ENCODE data around the gene FRMD5.

The FRMD5 gene

DNA sequence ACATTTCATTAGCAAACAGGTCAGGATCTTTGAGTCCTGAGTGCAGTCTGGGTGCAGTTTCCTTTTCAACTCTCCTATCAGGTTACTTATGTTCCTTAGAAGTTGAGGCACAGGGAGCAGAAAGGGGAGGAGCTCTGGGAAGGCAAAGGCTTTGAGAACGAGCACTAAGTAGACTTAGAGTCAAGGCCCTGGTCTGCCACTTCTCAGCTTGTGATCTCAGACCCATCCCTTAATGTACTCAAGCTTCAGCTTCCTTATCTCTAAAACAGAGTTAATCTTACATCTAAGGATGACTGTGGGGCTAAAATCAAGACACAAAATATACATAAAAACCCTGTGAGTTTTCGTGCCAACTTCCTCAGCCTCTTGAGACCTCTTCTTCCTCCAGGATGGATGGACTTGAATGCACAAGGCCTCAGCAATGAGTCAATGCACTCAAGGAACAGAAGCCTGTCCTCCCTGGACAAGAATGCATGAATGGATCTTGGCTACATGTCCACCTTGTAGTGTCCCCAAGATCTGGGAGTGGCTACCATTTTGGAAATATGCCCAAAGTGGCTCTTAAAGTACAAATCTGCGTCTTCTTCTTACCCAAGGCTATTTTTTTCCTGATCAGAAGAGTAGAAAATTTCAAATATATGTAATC is 263.2 kb downstream of the FRMD5 start:
- 83 to 100% methylated on average over 1 to 2 of the region's 3 CpGs for WGBS, 2 experiments (ENCODE audit: insufficient coverage in 2 of 2)
- no peaks in the 10 kb centered on the region for H3K9me3 ChIP-seq (ENCODE audit: control insufficient read depth, low read length)
- no peak overlapping the region for H3K27ac ChIP-seq (ENCODE audit: low read depth, low read length, severe bottlenecking)
- H3K36me3 ChIP-seq (ENCODE audit: control insufficient read depth, insufficient read depth, low read length) = no peaks in the 10 kb centered on the region
- H3K4me1 ChIP-seq (ENCODE audit: control insufficient read depth, insufficient read depth, low read length, poor library complexity, severe bottlenecking) = peaks cover 13% of the 10 kb centered on the region
- H3K4me3 ChIP-seq (ENCODE audit: extremely low read depth, insufficient read depth, low read length, poor library complexity, severe bottlenecking) = no peak overlapping the region

DNA sequence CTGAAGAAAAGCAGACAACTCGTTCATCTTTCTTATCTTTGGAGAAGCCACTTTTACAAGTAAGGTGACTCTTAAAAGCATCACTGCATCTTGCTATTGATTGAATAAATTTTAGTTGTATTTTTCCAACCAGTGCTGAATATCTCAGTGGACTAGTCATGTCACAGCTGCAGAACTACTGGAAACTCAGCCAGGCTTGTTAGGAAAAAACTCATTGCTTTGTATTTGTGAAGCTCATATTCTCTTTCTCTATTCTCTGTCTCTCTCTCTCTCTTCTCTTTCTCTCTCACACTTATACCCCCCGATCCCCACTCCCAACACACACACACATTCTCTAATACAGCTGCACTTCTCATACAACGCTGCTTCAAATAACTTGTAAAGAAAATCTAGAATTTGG is 264.0 kb downstream of the FRMD5 start:
- Histone ChIP-seq H3K9me3 (ENCODE audit: control insufficient read depth, low read length) (no peaks in the 10 kb centered on the region), H3K4me1 (ENCODE audit: control insufficient read depth, insufficient read depth, low read length, poor library complexity, severe bottlenecking) (peaks cover 17% of the 10 kb centered on the region), H3K36me3 (ENCODE audit: control insufficient read depth, insufficient read depth, low read length) (no peaks in the 10 kb centered on the region), H3K27ac (ENCODE audit: low read depth, low read length, severe bottlenecking) (no peak overlapping the region), H3K4me3 (ENCODE audit: extremely low read depth, insufficient read depth, low read length, poor library complexity, severe bottlenecking) (no peak overlapping the region)
- 89 to 100% methylated on average over 2 of the region's 3 CpGs for WGBS, 2 experiments (ENCODE audit: insufficient coverage in 2 of 2)

DNA sequence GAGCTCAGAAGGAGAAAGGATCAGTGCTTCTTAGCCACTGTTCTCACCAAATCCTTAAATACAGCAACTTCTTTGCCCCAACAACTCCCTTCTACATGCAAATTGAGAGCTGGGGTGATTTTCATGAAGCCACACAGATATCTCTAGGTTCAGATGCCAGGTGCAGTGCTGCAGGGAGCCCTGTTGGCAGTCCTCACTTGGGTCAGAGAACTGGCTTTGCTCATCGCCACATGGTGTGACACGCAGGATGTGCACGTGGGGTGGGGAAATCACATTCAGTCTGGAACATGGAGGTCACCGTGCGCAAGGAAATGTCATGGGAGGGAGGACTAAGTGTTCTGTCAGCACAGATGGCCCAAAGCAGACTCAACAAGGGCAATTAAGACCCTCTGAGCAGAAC is 264.5 kb downstream of the FRMD5 start:
- Histone ChIP-seq H3K9me3 (ENCODE audit: control insufficient read depth, low read length) (no peaks in the 10 kb centered on the region), H3K4me1 (ENCODE audit: control insufficient read depth, insufficient read depth, low read length, poor library complexity, severe bottlenecking) (peaks cover 20% of the 10 kb centered on the region), H3K4me3 (ENCODE audit: extremely low read depth, insufficient read depth, low read length, poor library complexity, severe bottlenecking) (no peak overlapping the region), H3K27ac (ENCODE audit: low read depth, low read length, severe bottlenecking) (no peak overlapping the region), H3K36me3 (ENCODE audit: control insufficient read depth, insufficient read depth, low read length) (no peaks in the 10 kb centered on the region)
- WGBS, 2 experiments (ENCODE audit: insufficient coverage in 2 of 2) = 89 to 100% methylated on average over 5 of the region's 5 CpGs

DNA sequence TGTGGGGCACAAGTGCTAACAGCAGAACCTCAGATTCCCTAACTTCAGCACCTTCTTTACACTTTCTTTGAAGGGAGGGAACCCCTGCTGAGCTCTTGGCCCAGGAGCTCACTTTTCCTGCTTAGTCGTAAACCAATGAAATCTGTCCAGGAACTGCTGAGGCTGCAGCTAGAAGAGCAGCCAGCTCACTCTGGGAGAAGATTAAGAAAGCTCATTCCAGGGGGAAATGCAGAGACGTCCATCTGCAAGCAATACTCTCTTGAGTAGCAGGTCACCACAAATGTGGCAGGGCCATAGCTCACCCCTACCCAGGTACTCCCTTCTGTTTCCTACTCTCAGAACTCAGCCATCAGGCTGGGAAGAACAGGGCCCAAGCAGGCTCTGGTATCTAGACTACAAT is 265.0 kb downstream of the FRMD5 start:
- Histone ChIP-seq H3K27ac (ENCODE audit: low read depth, low read length, severe bottlenecking) (no peak overlapping the region), H3K4me3 (ENCODE audit: extremely low read depth, insufficient read depth, low read length, poor library complexity, severe bottlenecking) (no peak overlapping the region), H3K36me3 (ENCODE audit: control insufficient read depth, insufficient read depth, low read length) (no peaks in the 10 kb centered on the region), H3K4me1 (ENCODE audit: control insufficient read depth, insufficient read depth, low read length, poor library complexity, severe bottlenecking) (peaks cover 20% of the 10 kb centered on the region), H3K9me3 (ENCODE audit: control insufficient read depth, low read length) (no peaks in the 10 kb centered on the region)
- 43 to 53% methylated on average over 1 to 2 of the region's 2 CpGs for WGBS, 2 experiments (ENCODE audit: insufficient coverage in 2 of 2)

DNA sequence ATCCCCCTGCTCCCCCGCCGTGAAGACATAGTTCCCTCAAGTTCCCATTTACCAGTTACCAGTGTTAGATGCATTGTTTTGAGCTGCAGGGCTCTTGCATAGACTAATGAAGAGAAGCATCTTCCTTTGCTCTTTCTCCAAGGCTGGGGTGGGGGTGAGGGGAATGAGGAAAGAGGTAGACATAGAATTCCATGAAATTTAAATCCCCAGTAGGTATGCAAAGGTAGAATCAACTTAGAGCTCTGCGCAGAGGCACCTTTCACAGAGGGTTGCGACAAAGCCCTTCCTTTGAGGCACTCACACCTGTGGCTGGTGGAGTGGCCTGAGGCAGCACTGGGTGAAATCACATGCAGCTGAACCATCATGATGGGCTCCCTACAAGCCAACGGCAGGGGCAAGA is 266.9 kb downstream of the FRMD5 start:
- Histone ChIP-seq H3K4me1 (ENCODE audit: control insufficient read depth, insufficient read depth, low read length, poor library complexity, severe bottlenecking) (peaks cover 20% of the 10 kb centered on the region), H3K36me3 (ENCODE audit: control insufficient read depth, insufficient read depth, low read length) (no peaks in the 10 kb centered on the region), H3K27ac (ENCODE audit: low read depth, low read length, severe bottlenecking) (no peak overlapping the region), H3K9me3 (ENCODE audit: control insufficient read depth, low read length) (no peaks in the 10 kb centered on the region), H3K4me3 (ENCODE audit: extremely low read depth, insufficient read depth, low read length, poor library complexity, severe bottlenecking) (no peak overlapping the region)
- WGBS, 2 experiments (ENCODE audit: insufficient coverage in 2 of 2) = 32 to 52% methylated on average over 3 to 5 of the region's 5 CpGs

DNA sequence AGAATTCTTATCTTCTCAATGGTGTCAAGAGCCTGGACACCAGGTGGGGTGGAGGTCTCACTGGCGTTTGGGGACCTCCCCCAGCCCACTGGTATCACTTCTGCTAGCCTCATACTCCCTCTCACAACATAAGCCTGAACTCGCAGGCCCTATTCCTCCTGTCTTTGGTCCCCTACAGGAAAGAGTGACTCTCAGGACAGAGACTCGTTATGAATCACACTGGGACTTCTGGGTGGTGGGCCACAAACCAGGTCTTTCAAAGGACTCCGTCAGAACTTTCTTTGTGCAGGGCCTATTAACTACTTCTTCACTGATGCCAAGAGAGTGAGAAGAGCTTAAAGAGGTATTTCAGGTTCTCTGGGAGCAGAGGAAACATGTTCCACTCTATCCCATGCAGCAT is 267.9 kb downstream of the FRMD5 start:
- Histone ChIP-seq H3K4me3 (ENCODE audit: extremely low read depth, insufficient read depth, low read length, poor library complexity, severe bottlenecking) (no peak overlapping the region), H3K9me3 (ENCODE audit: control insufficient read depth, low read length) (no peaks in the 10 kb centered on the region), H3K27ac (ENCODE audit: low read depth, low read length, severe bottlenecking) (no peak overlapping the region), H3K4me1 (ENCODE audit: control insufficient read depth, insufficient read depth, low read length, poor library complexity, severe bottlenecking) (peaks cover 20% of the 10 kb centered on the region), H3K36me3 (ENCODE audit: control insufficient read depth, insufficient read depth, low read length) (no peaks in the 10 kb centered on the region)
- 72 to 77% methylated on average over 2 to 3 of the region's 4 CpGs for WGBS, 2 experiments (ENCODE audit: insufficient coverage in 2 of 2)

DNA sequence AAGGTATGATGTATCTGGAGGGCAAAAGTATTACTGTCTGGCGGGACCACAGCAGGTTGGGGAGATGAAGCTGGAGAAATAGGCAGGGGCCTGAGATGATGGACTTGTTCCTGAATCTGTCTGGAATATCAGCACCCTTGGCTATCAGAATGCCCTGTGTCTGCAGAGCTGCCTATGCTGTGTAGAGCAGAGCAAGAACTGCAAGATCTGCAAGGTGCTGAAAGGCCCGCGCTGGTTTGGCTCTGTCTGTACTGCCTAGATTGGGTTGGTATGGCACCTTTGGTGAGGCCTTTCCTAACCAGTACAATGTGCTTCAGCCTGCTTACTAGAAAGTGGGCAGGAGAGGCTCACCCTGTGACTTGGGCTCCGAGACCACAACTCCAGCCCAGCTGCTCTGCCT is 271.5 kb downstream of the FRMD5 start:
- H3K36me3 ChIP-seq (ENCODE audit: control insufficient read depth, insufficient read depth, low read length) = no peaks in the 10 kb centered on the region
- no peak overlapping the region for H3K27ac ChIP-seq (ENCODE audit: low read depth, low read length, severe bottlenecking)
- no peaks in the 10 kb centered on the region for H3K9me3 ChIP-seq (ENCODE audit: control insufficient read depth, low read length)
- no peak overlapping the region for H3K4me3 ChIP-seq (ENCODE audit: extremely low read depth, insufficient read depth, low read length, poor library complexity, severe bottlenecking)
- WGBS, 2 experiments (ENCODE audit: insufficient coverage in 2 of 2) = 81 to 91% methylated on average over 4 of the region's 4 CpGs
- peaks cover 22% of the 10 kb centered on the region for H3K4me1 ChIP-seq (ENCODE audit: control insufficient read depth, insufficient read depth, low read length, poor library complexity, severe bottlenecking)

DNA sequence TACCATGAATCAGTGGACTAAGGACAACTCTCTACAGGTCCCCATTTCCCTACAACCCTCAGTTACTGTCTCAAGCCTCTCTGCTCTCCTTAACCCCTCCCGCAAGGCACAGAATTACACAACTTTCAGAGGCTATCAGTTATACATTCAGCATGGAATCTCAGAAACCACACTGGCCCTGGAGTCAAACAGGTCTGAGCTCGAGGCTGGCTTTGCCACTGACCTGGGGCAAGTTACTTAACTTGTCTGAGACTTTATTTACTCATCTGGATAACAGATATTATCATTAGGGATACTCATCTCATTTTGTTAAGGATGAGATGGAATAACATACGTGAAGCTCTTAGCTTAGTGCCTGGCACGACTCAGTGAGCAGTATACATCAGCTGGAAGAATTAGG is 273.1 kb downstream of the FRMD5 start:
- 93 to 96% methylated on average over 3 of the region's 4 CpGs for WGBS, 2 experiments (ENCODE audit: insufficient coverage in 2 of 2)
- H3K9me3 ChIP-seq (ENCODE audit: control insufficient read depth, low read length) = no peaks in the 10 kb centered on the region
- no peak overlapping the region for H3K27ac ChIP-seq (ENCODE audit: low read depth, low read length, severe bottlenecking)
- H3K4me3 ChIP-seq (ENCODE audit: extremely low read depth, insufficient read depth, low read length, poor library complexity, severe bottlenecking) = no peak overlapping the region
- H3K4me1 ChIP-seq (ENCODE audit: control insufficient read depth, insufficient read depth, low read length, poor library complexity, severe bottlenecking) = peaks cover 17% of the 10 kb centered on the region
- no peaks in the 10 kb centered on the region for H3K36me3 ChIP-seq (ENCODE audit: control insufficient read depth, insufficient read depth, low read length)

DNA sequence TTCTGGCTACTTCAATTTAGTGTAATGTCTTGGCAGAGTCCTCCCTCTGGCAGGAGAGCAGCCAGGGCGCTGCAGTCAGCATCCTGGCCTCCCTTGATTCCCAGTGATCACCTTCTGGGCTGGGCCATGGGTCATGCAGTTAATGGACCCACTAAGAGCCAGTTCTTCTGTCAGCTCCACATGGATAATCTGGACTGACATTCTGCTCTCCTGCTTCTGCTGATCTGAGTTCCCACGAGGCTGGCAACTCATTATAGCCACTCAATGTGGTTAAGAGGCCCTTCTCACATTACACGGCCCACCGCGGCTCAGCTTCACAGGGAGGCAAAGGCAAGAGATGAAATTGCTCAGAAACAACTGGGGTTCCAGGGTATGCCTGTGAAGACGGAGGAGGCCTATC is 274.3 kb downstream of the FRMD5 start:
- Histone ChIP-seq H3K9me3 (ENCODE audit: control insufficient read depth, low read length) (no peaks in the 10 kb centered on the region), H3K4me3 (ENCODE audit: extremely low read depth, insufficient read depth, low read length, poor library complexity, severe bottlenecking) (no peak overlapping the region), H3K4me1 (ENCODE audit: control insufficient read depth, insufficient read depth, low read length, poor library complexity, severe bottlenecking) (peaks cover 15% of the 10 kb centered on the region), H3K27ac (ENCODE audit: low read depth, low read length, severe bottlenecking) (no peak overlapping the region), H3K36me3 (ENCODE audit: control insufficient read depth, insufficient read depth, low read length) (no peaks in the 10 kb centered on the region)
- 68 to 74% methylated on average over 5 to 6 of the region's 6 CpGs for WGBS, 2 experiments (ENCODE audit: insufficient coverage in 2 of 2)

DNA sequence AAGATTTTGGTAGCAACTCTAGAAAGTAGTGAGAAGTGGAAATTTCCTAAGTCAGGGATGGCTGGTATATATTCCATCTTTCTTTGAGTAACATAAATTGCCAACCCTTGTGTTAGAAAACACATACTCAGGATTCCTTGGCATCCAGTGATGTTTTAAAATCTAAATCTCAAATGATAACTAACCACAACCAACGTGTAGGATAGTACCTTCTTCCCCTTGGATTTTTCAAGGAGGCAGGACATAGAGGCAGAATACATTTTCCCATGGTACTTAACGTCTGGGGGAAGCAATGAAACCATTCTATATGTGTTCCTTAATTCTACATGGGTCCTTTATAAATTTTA is 274.8 kb downstream of the FRMD5 start:
- no peak overlapping the region for H3K27ac ChIP-seq (ENCODE audit: low read depth, low read length, severe bottlenecking)
- WGBS, 2 experiments (ENCODE audit: insufficient coverage in 2 of 2) = 80 to 100% methylated on average over 1 to 2 of the region's 2 CpGs
- no peaks in the 10 kb centered on the region for H3K36me3 ChIP-seq (ENCODE audit: control insufficient read depth, insufficient read depth, low read length)
- H3K4me1 ChIP-seq (ENCODE audit: control insufficient read depth, insufficient read depth, low read length, poor library complexity, severe bottlenecking) = peaks cover 21% of the 10 kb centered on the region
- H3K9me3 ChIP-seq (ENCODE audit: control insufficient read depth, low read length) = no peaks in the 10 kb centered on the region
- no peak overlapping the region for H3K4me3 ChIP-seq (ENCODE audit: extremely low read depth, insufficient read depth, low read length, poor library complexity, severe bottlenecking)

DNA sequence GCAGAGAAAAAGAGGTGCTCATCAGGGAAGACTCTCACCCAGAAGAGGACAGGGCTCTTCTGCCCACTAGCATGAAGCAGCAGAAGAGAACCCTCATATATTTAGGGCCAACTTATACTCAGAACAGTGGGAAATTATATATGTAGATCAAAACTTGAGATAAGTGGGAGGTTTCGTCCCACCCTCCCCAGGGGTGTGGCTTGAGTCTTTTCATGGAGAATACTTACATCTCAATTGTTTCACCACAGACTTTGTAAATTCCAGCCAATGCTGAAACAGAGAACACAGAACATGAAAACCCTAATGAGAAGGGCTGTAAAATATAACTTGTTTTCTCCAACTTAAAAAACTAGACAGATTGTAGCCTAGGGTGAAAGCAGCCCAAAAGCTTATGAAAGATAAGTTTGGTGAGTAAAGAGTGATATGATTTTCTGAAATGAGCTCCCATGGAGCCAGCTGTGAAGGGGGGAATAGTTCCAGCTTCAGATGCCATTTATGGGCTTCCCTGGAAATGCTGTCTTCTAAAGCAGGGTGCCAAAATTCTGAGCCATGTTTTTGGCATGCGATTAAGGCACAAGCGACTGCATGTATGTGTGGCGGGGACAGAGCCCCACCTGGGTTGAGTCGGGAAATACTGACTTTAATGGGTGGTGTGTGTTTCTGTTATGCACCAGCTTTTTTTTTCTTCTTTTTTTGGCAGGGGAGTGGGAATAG is 275.4 kb downstream of the FRMD5 start:
- Histone ChIP-seq H3K27ac (ENCODE audit: low read depth, low read length, severe bottlenecking) (no peak overlapping the region), H3K4me1 (ENCODE audit: control insufficient read depth, insufficient read depth, low read length, poor library complexity, severe bottlenecking) (peaks cover 25% of the 10 kb centered on the region), H3K9me3 (ENCODE audit: control insufficient read depth, low read length) (no peaks in the 10 kb centered on the region), H3K4me3 (ENCODE audit: extremely low read depth, insufficient read depth, low read length, poor library complexity, severe bottlenecking) (no peak overlapping the region), H3K36me3 (ENCODE audit: control insufficient read depth, insufficient read depth, low read length) (no peaks in the 10 kb centered on the region)
- WGBS, 2 experiments (ENCODE audit: insufficient coverage in 2 of 2) = 94 to 100% methylated on average over 2 to 4 of the region's 5 CpGs
